GM19438 (cell line): Measurements from ENCODE around the gene DNAJC5G.
"Not testable (repeated sequence)": the region's sequence is repeated elsewhere in the genome, so short reads cannot be mapped to it uniquely, and the experiment has no call there.

ENCODE experiments used
- ATAC-seq: cut with Tn5 transposase; IDR thresholded peaks from one replicate; pipeline ENCODE4 v1.9.1; 2021; ENCODE audit warnings: low read depth; ENCODE audit not compliant: unreplicated experiment

DNAJC5G gene

DNA sequence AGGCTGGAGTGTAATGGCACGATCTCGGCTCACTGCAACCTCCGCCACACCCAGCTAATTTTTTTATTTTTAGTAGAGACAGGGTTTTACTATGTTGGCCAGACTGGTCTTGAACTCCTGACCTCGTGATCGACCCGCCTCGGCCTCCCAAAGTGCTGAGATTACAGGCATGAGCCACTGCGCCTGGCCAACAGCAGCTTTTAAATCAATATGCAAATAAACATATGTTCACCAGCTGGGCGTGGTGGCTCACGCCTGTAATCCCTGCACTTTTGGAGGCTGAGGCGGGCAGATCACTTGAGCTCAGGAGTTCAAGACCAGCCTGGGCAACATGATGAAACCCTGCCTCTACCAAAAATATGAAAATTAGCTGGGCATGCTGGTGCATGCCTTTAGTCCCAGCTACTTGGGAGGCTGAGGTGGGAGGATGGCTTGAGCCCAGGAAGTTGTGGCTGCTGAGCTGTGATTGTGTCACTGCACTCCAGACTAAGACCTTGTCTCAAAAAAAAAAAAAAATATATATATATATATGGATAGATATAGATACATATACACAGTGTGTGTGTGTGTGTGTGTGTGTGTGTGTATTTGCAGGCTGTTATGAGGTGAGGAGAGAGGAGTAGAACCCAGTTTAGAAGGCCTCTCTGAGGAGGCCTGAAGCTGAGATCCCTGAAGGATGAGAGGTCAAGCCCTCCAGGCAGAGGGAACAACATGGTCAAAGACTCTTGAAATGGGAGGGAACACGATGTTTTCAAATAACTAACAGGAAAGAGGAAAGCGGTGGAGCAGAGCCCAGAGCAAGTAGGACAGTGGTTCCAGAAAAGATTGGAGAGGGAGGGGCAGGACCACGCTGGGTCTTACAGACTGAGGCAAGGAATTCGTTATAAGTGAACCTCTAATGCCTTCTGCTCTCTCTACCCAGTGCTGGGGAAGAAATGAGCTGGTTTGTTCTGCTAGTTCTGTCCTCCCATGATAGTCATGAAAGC lies 2.4 kb upstream of the DNAJC5G start:
- ATAC-seq, result not testable (repeated sequence)

DNA sequence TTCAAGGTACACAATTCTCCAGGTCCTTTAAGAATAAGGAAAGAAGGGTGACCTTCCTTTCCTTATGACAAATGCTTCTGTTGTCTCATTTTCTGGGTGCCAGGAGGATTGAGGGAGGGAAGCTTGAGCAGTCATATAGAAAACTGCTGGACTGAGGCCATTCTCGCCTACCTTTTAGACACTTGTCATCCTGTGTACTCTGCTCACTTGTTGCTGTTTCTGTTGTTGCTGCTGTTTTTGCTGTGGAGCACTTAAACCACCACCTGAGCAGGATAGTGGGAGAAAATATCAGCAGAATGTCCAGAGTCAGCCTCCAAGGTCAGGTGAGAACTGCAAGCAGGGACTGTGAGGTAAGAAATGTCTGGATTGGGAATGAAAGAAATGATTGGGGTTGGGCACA lies 2.8 kb downstream of the DNAJC5G start:
- no peak for ATAC-seq

GRCh38 chr2:27280826-27281225 lies 5.6 kb downstream of the DNAJC5G start:
- no peak for ATAC-seq

GRCh38 chr2:27281442-27281841 lies 6.2 kb downstream of the DNAJC5G start:
- no peak for ATAC-seq

- no peak for ATAC-seq
Measured at GRCh38 chr2:27281855-27282559, 6.8 kb downstream of the DNAJC5G start, which contains the start of gene TRIM54. Gene TRIM54, plus strand, starts transcription at chr2:27282429. Its CDS starts 303 bp downstream, at chr2:27282732.

DNA sequence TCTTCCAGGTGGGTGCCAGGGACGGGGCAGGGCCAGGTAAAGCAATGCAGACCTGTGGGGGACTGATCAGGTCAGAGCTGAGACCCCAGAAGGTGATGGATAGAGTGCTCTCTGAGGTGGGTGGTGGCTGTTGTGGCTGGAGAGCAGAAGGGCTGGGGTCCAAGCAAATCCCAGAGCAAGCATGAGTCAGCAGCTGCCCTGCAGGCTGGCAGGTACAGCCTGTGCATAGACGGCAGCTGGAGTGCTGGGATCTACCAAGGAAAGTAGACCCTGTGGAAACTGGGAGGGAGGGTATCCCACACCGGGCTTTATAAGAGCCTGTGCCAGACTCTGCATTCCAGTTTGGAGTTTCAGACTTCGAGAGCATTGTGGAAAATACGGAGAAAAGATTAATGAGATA lies 7.7 kb downstream of the DNAJC5G start:
- ATAC-seq, result no peak

DNA sequence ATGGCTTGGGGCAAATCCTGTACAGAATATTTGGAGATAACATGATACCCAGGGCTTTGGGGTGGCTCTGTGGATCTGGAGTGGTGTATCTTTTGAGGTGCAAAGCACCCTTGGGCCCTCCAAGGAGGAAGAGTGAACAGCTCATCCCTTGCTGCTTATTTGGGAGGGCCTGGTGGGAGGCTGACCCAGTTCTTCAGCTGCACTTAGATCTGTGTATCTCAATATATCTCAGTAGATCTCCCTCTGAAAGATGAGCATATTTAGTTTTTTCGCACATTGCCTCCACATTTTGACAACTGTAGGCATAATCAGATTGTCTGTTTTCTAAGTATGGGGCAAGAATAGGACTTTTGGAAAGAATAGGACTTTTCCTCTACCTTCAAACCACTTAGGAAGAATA lies 9.8 kb downstream of the DNAJC5G start:
- ATAC-seq, result no peak

DNA sequence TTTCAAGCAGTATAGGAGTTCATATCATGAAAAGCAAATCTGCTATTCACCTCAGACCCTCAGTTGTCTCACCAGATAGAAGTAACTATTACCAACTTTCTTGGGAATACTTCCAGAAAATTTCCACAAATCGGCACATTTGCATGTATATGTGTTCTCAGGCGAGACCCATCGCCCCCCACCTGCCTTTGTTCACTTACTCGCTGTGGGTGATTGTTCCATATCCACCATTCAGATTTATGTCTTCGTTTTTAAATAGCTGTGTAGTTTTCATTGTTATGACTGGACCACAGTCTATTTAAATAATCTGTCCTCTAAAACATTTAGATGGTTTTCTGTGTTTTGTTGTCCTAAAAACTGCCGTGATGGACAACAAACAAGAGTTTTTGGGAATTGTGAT lies 10.2 kb downstream of the DNAJC5G start:
- ATAC-seq, result no peak

DNA sequence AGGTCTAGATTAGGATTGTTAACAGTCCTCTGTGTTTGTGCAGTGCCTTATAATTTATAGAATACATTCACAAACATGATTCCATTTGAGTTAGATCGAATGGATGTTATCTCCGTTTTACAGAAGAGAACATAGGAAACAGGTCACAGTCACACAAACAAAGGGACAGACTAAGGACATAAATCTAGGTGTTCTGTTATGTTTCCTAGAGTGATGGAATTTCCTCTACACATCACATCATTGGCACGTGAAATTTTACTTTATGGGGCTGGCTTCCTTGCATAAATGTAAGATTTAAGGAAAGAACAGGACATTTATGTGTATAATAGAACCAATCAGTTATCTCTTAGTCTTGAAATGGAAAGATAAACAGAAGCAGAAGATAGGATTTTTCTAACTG lies 13.4 kb downstream of the DNAJC5G start:
- ATAC-seq, result no peak

- no peak for ATAC-seq
Measured at GRCh38 chr2:27290549-27290948, 15.3 kb downstream of the DNAJC5G start.

- ATAC-seq, result no peak
Measured at GRCh38 chr2:27291865-27292264, 16.6 kb downstream of the DNAJC5G start.

GRCh38 chr2:27294928-27295327 lies 19.7 kb downstream of the DNAJC5G start:
- no peak for ATAC-seq

DNA sequence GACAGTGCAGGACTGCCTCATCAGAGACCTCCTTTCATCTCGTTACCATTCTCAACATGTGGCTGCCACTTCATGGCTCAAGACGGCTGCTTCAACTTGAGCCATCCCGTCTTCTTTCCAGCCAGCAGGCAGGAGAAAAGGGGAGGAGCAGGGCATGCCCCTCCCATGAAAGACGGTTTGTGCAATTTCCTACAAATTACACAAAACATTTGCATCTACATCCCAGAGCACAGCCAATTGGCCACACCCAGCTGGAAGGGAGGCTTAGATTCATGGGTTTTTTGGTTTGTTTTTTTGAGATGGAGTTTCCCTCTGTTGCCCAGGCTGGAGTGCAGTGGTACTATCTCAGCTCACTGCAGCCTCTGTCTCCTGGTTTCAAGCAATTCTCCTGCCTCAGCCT lies 21.2 kb downstream of the DNAJC5G start:
- ATAC-seq, result no peak

- no peak for ATAC-seq
Measured at GRCh38 chr2:27297195-27297594, 22.0 kb downstream of the DNAJC5G start.

- ATAC-seq, result no peak
Measured at GRCh38 chr2:27298391-27299080, 23.3 kb downstream of the DNAJC5G start.

- not testable (repeated sequence) for ATAC-seq
Measured at GRCh38 chr2:27300606-27301005, 25.4 kb downstream of the DNAJC5G start.

DNA sequence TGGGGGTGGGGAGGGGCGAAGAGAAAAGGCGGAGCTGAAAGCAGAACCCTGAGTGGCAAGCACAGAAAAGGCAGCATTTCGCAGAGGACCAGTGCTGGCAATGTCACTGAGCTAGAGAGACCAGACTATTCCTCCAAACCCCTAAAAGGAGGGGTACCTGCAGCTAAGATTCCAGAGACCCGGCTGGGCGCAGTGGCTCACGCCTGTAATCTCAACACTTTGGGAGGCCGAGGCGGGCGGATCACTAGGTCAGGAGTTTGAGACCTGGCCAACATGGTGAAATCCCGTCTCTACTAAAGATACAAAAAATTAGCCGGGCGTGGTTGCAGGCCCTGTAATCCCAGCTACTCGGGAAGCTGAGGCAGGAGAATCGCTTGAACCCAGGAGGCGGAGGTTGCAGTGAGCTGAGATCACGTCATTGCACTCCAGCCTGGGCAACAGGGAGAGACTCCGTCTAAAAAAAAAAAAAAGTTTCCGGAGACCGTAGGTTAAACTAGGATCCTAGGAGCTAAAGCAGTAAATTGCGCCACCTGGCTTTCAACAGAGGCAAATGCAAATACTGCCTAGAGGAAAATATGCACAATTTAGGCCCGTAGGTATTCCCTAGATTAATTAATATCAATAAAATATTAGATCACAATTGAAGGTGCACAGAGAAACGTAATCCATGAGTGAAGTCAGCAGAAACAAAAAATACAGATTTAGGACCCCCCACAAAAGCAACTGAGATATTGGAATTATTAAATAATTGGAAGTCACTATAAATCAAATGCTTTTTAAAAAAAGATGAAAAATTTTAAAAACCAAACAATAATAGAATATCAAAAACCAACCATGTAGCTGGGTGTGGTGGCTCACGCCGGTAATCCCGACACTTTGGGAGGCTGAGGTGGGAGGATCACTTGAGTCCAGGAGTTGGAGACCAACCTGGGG lies 28.1 kb downstream of the DNAJC5G start:
- no peak for ATAC-seq

DNA sequence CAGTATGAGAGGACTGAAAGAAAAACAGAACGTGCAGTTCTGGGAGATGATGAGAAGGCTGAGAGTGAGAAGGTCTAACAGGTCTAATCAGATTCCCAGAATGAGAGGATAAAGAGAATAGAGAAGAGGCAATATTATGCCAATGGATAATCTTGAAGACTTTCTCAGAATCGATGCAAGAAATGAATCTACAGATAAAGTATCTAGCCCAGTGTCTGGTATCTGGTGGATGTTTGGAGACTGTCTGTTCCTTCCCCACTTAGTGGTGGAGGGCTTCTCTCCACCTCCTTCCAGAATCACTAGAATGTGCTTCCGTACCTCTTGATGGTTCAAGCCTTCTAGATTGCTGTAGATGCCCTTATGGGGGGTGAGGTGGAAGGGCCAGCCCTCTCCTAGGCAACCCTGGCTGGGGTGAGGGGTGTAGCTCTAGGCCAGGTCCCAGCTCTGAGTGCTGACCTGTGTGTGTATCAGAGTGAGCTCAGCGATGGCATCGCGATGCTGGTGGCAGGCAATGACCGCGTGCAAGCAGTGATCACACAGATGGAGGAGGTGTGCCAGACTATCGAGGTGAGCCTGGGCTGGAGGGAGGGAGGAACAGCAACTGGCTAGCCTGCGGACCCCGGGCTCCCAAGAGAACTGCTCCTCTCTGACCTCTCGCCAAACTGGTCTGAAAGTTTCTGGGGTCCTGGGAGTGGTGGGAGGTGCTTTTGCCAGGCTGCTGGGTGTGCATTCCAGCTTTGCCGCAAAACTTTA lies 29.4 kb downstream of the DNAJC5G start:
- ATAC-seq, result no peak

GRCh38 chr2:27305516-27305915 lies 30.3 kb downstream of the DNAJC5G start:
- ATAC-seq, result no peak
